Measurements from ENCODE around the gene SCNN1G.

SCNN1G gene

DNA sequence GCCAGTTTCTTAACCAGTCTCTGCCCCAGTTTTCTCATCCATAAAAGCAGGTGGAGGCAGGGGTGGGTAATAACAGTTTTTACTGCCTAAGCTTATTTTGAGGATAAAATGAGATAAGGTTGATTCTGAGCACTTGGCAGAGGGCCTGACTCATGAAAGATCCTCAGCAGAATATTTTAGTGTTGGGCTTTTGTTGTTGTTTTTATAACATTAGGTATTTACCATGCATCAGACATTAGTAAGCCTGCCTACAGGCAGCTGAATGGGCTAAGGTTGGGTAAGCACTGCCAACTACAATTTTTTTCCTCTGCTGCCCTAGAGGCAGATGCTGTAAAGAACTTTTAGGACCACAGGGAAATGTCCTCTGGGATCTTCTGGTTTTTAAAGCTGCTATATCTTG, 43.1 kb downstream of the SCNN1G start (continued):
- TF ChIP-seq ZC3H10 (CRISPR knock-in tag; IDR thresholded peaks at IDR 0.05) (no peak), ZFP30 (CRISPR knock-in tag; IDR thresholded peaks at IDR 0.05) (no peak), OSR1 (CRISPR knock-in tag; IDR thresholded peaks at IDR 0.05) (no peak), PPARA (CRISPR knock-in tag; IDR thresholded peaks at IDR 0.05; ENCODE audit: borderline replicate concordance) (no peak)

DNA sequence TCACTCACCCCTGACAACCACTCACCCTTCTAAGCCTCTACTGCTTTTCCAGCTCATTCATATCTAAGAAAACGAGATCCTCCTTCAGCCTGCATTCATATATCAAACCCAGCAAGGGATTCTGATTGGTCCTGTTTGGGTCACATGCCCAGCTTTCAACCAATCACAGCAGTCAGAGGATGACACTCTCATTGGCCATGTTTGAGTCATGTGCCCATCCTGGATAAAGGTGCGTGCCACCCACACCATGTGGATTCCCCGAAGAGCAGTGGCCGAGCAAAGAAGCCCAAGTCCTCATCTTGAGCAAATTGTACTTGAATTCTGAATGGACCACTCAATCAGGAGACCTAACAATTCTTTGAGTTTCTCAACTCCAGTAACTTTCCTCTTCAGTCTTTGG, 45.0 kb downstream of the SCNN1G start:
- ATAC-seq: no peak
- TF ChIP-seq, protein P1, sequence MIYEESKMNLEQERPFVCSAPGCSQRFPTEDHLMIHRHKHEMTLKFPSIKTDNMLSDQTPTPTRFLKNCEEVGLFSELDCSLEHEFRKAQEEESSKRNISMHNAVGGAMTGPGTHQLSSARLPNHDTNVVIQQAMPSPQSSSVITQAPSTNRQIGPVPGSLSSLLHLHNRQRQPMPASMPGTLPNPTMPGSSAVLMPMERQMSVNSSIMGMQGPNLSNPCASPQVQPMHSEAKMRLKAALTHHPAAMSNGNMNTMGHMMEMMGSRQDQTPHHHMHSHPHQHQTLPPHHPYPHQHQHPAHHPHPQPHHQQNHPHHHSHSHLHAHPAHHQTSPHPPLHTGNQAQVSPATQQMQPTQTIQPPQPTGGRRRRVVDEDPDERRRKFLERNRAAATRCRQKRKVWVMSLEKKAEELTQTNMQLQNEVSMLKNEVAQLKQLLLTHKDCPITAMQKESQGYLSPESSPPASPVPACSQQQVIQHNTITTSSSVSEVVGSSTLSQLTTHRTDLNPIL (CRISPR knock-in tag; IDR thresholded peaks at IDR 0.05; ENCODE audit: low read depth): no peak
- no peak for TF ChIP-seq ZNF8 (CRISPR knock-in tag; IDR thresholded peaks at IDR 0.05)
- TF ChIP-seq GLIS3 (CRISPR knock-in tag; IDR thresholded peaks at IDR 0.05): no peak
- no peak for TF ChIP-seq ZNF565 (CRISPR knock-in tag; conservative IDR thresholded peaks at IDR 0.05; ENCODE audit: low read depth)
- no peak for TF ChIP-seq SNAI2 (CRISPR knock-in tag; IDR thresholded peaks at IDR 0.05)
- no peak for TF ChIP-seq OSR1 (CRISPR knock-in tag; IDR thresholded peaks at IDR 0.05)
- TF ChIP-seq ISL1 (CRISPR knock-in tag; IDR thresholded peaks at IDR 0.05): no peak
- TF ChIP-seq, protein P2, sequence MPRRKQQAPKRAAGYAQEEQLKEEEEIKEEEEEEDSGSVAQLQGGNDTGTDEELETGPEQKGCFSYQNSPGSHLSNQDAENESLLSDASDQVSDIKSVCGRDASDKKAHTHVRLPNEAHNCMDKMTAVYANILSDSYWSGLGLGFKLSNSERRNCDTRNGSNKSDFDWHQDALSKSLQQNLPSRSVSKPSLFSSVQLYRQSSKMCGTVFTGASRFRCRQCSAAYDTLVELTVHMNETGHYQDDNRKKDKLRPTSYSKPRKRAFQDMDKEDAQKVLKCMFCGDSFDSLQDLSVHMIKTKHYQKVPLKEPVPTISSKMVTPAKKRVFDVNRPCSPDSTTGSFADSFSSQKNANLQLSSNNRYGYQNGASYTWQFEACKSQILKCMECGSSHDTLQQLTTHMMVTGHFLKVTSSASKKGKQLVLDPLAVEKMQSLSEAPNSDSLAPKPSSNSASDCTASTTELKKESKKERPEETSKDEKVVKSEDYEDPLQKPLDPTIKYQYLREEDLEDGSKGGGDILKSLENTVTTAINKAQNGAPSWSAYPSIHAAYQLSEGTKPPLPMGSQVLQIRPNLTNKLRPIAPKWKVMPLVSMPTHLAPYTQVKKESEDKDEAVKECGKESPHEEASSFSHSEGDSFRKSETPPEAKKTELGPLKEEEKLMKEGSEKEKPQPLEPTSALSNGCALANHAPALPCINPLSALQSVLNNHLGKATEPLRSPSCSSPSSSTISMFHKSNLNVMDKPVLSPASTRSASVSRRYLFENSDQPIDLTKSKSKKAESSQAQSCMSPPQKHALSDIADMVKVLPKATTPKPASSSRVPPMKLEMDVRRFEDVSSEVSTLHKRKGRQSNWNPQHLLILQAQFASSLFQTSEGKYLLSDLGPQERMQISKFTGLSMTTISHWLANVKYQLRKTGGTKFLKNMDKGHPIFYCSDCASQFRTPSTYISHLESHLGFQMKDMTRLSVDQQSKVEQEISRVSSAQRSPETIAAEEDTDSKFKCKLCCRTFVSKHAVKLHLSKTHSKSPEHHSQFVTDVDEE (CRISPR knock-in tag; IDR thresholded peaks at IDR 0.05): no peak
- no peak for TF ChIP-seq ARNTL (CRISPR knock-in tag; IDR thresholded peaks at IDR 0.05; ENCODE audit: borderline replicate concordance, low read depth)
- TF ChIP-seq ZFP30 (CRISPR knock-in tag; IDR thresholded peaks at IDR 0.05): no peak
- no peak for TF ChIP-seq ZC3H10 (CRISPR knock-in tag; IDR thresholded peaks at IDR 0.05)
- no peak for TF ChIP-seq TOX (CRISPR knock-in tag; IDR thresholded peaks at IDR 0.05; ENCODE audit: borderline replicate concordance)
- no peak for TF ChIP-seq TCF4 (CRISPR knock-in tag; IDR thresholded peaks at IDR 0.05; ENCODE audit: borderline replicate concordance)
- TF ChIP-seq ZFP3 (CRISPR knock-in tag; IDR thresholded peaks at IDR 0.05): no peak
- no peak for TF ChIP-seq PPARA (CRISPR knock-in tag; IDR thresholded peaks at IDR 0.05; ENCODE audit: borderline replicate concordance)
- TF ChIP-seq, protein P3, sequence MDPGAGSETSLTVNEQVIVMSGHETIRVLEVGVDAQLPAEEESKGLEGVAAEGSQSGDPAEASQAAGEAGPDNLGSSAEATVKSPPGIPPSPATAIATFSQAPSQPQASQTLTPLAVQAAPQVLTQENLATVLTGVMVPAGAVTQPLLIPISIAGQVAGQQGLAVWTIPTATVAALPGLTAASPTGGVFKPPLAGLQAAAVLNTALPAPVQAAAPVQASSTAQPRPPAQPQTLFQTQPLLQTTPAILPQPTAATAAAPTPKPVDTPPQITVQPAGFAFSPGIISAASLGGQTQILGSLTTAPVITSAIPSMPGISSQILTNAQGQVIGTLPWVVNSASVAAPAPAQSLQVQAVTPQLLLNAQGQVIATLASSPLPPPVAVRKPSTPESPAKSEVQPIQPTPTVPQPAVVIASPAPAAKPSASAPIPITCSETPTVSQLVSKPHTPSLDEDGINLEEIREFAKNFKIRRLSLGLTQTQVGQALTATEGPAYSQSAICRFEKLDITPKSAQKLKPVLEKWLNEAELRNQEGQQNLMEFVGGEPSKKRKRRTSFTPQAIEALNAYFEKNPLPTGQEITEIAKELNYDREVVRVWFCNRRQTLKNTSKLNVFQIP (CRISPR knock-in tag; IDR thresholded peaks at IDR 0.05; ENCODE audit: borderline replicate concordance, low read depth): no peak
- TF ChIP-seq CSDC2 (CRISPR knock-in tag; IDR thresholded peaks at IDR 0.05): no peak
- TF ChIP-seq, protein P4, sequence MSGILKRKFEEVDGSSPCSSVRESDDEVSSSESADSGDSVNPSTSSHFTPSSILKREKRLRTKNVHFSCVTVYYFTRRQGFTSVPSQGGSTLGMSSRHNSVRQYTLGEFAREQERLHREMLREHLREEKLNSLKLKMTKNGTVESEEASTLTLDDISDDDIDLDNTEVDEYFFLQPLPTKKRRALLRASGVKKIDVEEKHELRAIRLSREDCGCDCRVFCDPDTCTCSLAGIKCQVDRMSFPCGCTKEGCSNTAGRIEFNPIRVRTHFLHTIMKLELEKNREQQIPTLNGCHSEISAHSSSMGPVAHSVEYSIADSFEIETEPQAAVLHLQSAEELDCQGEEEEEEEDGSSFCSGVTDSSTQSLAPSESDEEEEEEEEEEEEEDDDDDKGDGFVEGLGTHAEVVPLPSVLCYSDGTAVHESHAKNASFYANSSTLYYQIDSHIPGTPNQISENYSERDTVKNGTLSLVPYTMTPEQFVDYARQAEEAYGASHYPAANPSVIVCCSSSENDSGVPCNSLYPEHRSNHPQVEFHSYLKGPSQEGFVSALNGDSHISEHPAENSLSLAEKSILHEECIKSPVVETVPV (CRISPR knock-in tag; IDR thresholded peaks at IDR 0.05): no peak

DNA sequence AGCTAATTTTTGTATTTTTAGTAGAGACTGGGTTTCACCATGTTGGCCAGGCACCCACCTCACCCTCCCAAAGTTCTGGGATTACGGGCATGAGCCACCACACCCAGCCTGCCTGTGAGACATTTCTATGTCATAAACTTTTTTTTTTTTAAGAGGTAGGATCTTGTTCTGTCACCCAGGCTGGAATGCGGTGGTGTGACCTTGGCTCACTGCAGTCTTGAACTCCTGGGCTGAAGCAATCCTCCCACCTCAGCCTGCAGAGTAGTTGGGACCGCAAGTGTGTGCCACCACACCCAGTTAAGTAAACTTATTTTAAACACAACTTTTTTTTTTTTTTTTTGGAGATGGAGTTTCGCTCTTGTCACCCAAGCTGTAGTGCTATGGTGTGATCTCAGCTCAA, 47.2 kb downstream of the SCNN1G start:
- TF ChIP-seq TCF4 (CRISPR knock-in tag; IDR thresholded peaks at IDR 0.05; ENCODE audit: borderline replicate concordance) (no peak), OSR1 (CRISPR knock-in tag; IDR thresholded peaks at IDR 0.05) (no peak), ZC3H10 (CRISPR knock-in tag; IDR thresholded peaks at IDR 0.05) (no peak), ZFP3 (CRISPR knock-in tag; IDR thresholded peaks at IDR 0.05) (no peak), GLIS3 (CRISPR knock-in tag; IDR thresholded peaks at IDR 0.05) (no peak), RARB (CRISPR knock-in tag; IDR thresholded peaks at IDR 0.05) (no peak)
- ATAC-seq: no peak

DNA sequence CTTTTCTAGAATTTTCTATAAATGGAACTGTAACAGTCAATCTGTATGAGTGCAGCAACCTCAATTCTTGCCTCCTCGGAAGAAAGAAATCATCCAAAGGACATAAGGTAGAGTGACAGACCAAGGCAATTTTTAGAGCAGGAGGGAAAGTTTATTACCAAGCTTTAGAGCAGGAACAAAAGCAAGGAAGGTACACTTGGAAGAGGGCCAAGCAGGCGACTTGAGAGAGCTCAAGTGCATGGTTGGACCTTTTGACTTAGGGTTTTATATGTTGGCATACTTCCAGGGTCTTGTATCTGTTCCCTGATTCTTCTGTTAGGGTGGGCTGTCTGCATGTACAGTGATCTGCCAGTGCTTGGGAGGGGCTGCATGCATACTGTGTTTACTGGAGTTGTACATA, 50.3 kb downstream of the SCNN1G start:
- TF ChIP-seq CSDC2 (CRISPR knock-in tag; IDR thresholded peaks at IDR 0.05): no peak
- TF ChIP-seq, protein P5, sequence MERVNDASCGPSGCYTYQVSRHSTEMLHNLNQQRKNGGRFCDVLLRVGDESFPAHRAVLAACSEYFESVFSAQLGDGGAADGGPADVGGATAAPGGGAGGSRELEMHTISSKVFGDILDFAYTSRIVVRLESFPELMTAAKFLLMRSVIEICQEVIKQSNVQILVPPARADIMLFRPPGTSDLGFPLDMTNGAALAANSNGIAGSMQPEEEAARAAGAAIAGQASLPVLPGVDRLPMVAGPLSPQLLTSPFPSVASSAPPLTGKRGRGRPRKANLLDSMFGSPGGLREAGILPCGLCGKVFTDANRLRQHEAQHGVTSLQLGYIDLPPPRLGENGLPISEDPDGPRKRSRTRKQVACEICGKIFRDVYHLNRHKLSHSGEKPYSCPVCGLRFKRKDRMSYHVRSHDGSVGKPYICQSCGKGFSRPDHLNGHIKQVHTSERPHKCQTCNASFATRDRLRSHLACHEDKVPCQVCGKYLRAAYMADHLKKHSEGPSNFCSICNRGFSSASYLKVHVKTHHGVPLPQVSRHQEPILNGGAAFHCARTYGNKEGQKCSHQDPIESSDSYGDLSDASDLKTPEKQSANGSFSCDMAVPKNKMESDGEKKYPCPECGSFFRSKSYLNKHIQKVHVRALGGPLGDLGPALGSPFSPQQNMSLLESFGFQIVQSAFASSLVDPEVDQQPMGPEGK (CRISPR knock-in tag; IDR thresholded peaks at IDR 0.05; ENCODE audit: borderline replicate concordance): no peak
- TF ChIP-seq ESRRG (CRISPR knock-in tag; IDR thresholded peaks at IDR 0.05): no peak
- TF ChIP-seq GLIS3 (CRISPR knock-in tag; IDR thresholded peaks at IDR 0.05): no peak
- TF ChIP-seq, protein P2 (CRISPR knock-in tag; IDR thresholded peaks at IDR 0.05): no peak
- no peak for TF ChIP-seq TCF4 (CRISPR knock-in tag; IDR thresholded peaks at IDR 0.05; ENCODE audit: borderline replicate concordance)

More for the DNA sequence above, 50.3 kb downstream of the SCNN1G start:
- ATAC-seq: no peak
